Measurements from ENCODE around the gene ALDOC. TPM values are rescaled to one million over a fixed set of nuclear protein-coding genes. Genes with fewer than 3 reads are reported as not detected.

Gene ALDOC
- total RNA-seq, 1 donor from 2014 or later = 18.3 TPM

DNA sequence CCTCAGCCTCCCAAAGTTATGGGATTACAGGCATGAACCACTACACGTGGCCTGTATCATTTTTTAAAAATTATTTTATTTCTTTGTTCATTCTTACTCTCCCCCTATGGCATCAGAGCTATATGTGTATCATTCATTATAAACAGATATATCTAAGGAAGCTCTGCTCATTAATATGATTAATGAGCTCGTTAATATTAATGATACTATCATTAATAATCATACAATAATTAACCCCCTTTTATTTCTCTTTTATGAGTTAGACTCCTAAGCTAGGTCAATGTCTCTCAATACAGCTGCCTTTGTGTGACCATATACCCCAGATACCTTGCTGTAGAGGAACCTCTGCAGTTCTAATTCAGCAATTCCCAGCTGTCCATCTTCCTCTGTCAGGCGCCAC, 41.8 kb upstream of the ALDOC start:
- Mint-ChIP-seq H3K27me3 (ENCODE audit: unreplicated experiment) (peaks cover 6% of the 10 kb centered on the region), H3K4me3 (ENCODE audit: unreplicated experiment) (peak overlapping the region; percentile 42), H3K4me1 (ENCODE audit: unreplicated experiment) (peaks cover 21% of the 10 kb centered on the region), H3K36me3 (ENCODE audit: low read depth, unreplicated experiment) (peaks cover 63% of the 10 kb centered on the region), H3K9me3 (ENCODE audit: unreplicated experiment) (no peaks in the 10 kb centered on the region), H3K27ac (ENCODE audit: unreplicated experiment) (no peak overlapping the region)
- no peak for DNase-seq (ENCODE audit: low spot score)
- no peak for TF ChIP-seq CTCF (IDR thresholded peaks at IDR 0.05; ENCODE audit: unreplicated experiment)

DNA sequence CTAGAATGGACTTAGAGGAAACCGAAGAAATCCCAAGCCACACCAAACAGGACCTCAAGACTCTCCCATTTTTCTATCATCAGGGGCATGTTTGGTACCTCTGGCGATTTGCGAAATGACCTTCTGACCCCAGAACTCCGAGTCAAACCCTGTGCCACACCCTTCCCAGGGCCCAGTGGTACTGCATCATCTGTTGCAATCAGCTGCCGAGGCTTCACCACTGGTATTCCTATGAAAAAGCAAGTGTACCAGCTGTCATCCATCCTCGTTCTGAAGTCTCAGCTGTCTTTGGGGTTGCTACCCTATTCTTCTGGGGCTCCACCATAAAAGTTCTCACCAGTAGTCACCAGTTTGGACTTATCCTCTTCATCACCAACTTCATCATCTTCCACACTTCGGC, 39.6 kb upstream of the ALDOC start:
- Mint-ChIP-seq H3K27me3 (ENCODE audit: unreplicated experiment) (peaks cover 3% of the 10 kb centered on the region), H3K4me3 (ENCODE audit: unreplicated experiment) (no peak overlapping the region), H3K4me1 (ENCODE audit: unreplicated experiment) (peaks cover 31% of the 10 kb centered on the region), H3K27ac (ENCODE audit: unreplicated experiment) (peak overlapping the region; percentile 13), H3K9me3 (ENCODE audit: unreplicated experiment) (no peaks in the 10 kb centered on the region), H3K36me3 (ENCODE audit: low read depth, unreplicated experiment) (peaks cover 55% of the 10 kb centered on the region)
- TF ChIP-seq CTCF (IDR thresholded peaks at IDR 0.05; ENCODE audit: unreplicated experiment) = no peak
- no peak for DNase-seq (ENCODE audit: low spot score)

GRCh38 chr17:28615260-28615940, 38.7 kb upstream of the ALDOC start:
- Mint-ChIP-seq H3K27ac (ENCODE audit: unreplicated experiment) (no peak overlapping the region), H3K9me3 (ENCODE audit: unreplicated experiment) (no peaks in the 10 kb centered on the region), H3K27me3 (ENCODE audit: unreplicated experiment) (peaks cover 6% of the 10 kb centered on the region), H3K4me1 (ENCODE audit: unreplicated experiment) (peaks cover 27% of the 10 kb centered on the region), H3K36me3 (ENCODE audit: low read depth, unreplicated experiment) (peaks cover 60% of the 10 kb centered on the region), H3K4me3 (ENCODE audit: unreplicated experiment) (peak overlapping the region; percentile 57)
- no peak for TF ChIP-seq CTCF (IDR thresholded peaks at IDR 0.05; ENCODE audit: unreplicated experiment)
- no peak for DNase-seq (ENCODE audit: low spot score)

DNA sequence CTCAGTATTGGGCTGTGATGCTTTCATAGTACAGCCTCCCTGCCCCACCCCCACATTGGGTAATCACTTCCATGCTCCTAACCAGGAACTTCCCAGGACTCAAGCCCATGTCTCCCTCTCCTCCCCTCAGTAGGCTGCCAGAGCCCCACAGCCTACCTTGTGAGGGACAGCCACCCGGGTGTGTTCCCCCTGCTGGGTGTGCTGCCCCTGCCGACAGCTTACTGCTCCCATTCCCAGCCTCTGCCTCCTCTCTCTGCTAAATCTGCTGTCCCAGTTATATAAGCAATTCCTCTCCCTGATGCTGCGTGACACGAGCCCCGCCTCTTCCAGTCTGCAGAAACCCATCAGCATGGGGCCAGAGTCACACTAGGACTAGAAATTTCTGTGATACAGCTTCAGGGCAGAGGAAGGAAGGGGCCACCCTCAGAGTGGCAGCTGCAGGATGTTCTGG, 37.3 kb upstream of the ALDOC start, which contains the start of gene RSKR:
RSKR (minus strand) TSS at position 255 of the 451 bp plus-strand sequence; CDS start at position 231, 24 bp downstream.
- H3K36me3 Mint-ChIP-seq (ENCODE audit: low read depth, unreplicated experiment) = peaks cover 54% of the 10 kb centered on the region
- no peak for DNase-seq (ENCODE audit: low spot score)

More for the DNA sequence above, 37.3 kb upstream of the ALDOC start, which contains the start of gene RSKR:
- peaks cover 27% of the 10 kb centered on the region for H3K4me1 Mint-ChIP-seq (ENCODE audit: unreplicated experiment)
- peak within 1 kb of the TSS; percentile 73 for H3K4me3 Mint-ChIP-seq (ENCODE audit: unreplicated experiment)
- peaks cover 4% of the 10 kb centered on the region for H3K27me3 Mint-ChIP-seq (ENCODE audit: unreplicated experiment)
- peak within 1 kb of the TSS; percentile 94 for H3K27ac Mint-ChIP-seq (ENCODE audit: unreplicated experiment)
- no peaks in the 10 kb centered on the region for H3K9me3 Mint-ChIP-seq (ENCODE audit: unreplicated experiment)
- no peak for TF ChIP-seq CTCF (IDR thresholded peaks at IDR 0.05; ENCODE audit: unreplicated experiment)

Data from endothelial cell (in vitro differentiated cells).